HEK293 (cell line): ENCODE data around the gene GLIS1.

Source experiments
- GFI1B ChIP-seq: fragments of 450-650 bp; formaldehyde crosslinking; IDR thresholded peaks from 2 replicates; pipeline ENCODE4 v1.5.1; 2016; ENCODE audit warnings: missing biosample characterization, missing genetic modification characterization
- IKZF3 ChIP-seq: fragments of 450-650 bp; IDR thresholded peaks from 2 replicates; pipeline ENCODE4 v1.5.0; 2018; ENCODE audit warnings: missing biosample characterization, mild to moderate bottlenecking, missing genetic modification characterization, moderate library complexity
- SCRT2 ChIP-seq: fragments of 450-650 bp; formaldehyde crosslinking; IDR thresholded peaks from 2 replicates; pipeline ENCODE4 v1.5.1; 2016; ENCODE audit warnings: missing biosample characterization, missing genetic modification characterization
- ZBTB10 ChIP-seq: fragments of 450-650 bp; formaldehyde crosslinking; IDR thresholded peaks from 2 replicates; pipeline ENCODE4 v1.5.1; 2016; ENCODE audit warnings: missing biosample characterization, missing genetic modification characterization
- ZBTB26 ChIP-seq: fragments of 450-650 bp; formaldehyde crosslinking; optimal IDR thresholded peaks from 2 replicates; pipeline ENCODE3; 2016; ENCODE audit warnings: missing biosample characterization, mild to moderate bottlenecking, missing genetic modification characterization
- ZBTB49 ChIP-seq: fragments of 450-650 bp; formaldehyde crosslinking; IDR thresholded peaks from 2 replicates; pipeline ENCODE4 v1.5.1; 2016; ENCODE audit warnings: missing biosample characterization, missing genetic modification characterization, low read depth
- ZBTB8A ChIP-seq: fragments of 450-650 bp; formaldehyde crosslinking; IDR thresholded peaks from 2 replicates; pipeline ENCODE4 v1.5.1; 2016; ENCODE audit warnings: missing biosample characterization, missing genetic modification characterization
- ZEB2 ChIP-seq: fragments of 450-650 bp; formaldehyde crosslinking; IDR thresholded peaks from 2 replicates; pipeline ENCODE4 v1.5.1; 2016; ENCODE audit warnings: missing biosample characterization, missing genetic modification characterization
- ZNF18 ChIP-seq: fragments of 450-650 bp; formaldehyde crosslinking; IDR thresholded peaks from 2 replicates; pipeline ENCODE4 v1.5.1; 2016; ENCODE audit warnings: missing biosample characterization, missing genetic modification characterization
- ZNF211 ChIP-seq: fragments of 450-650 bp; formaldehyde crosslinking; IDR thresholded peaks from 2 replicates; pipeline ENCODE4 v1.5.1; 2016; ENCODE audit warnings: low read depth, missing biosample characterization, missing genetic modification characterization
- ZNF214 ChIP-seq: fragments of 450-650 bp; formaldehyde crosslinking; IDR thresholded peaks from 2 replicates; pipeline ENCODE4 v1.5.1; 2017; ENCODE audit warnings: missing biosample characterization, mild to moderate bottlenecking, missing genetic modification characterization, borderline replicate concordance
- ZNF274 ChIP-seq, 2 experiments: fragments of 200-500 bp in 1 of 2; fragments of 450-650 bp in 1 of 2; sonication (Bioruptor generic) in 1 of 2; formaldehyde crosslinking in 1 of 2; IDR thresholded peaks; 2 replicates each; pipeline versions ENCODE4 v1.5.1 to v1.6.1; 2014 to 2016; ENCODE audit warnings: borderline replicate concordance in 1 of 2, inconsistent platforms in 1 of 2, low read length in 1 of 2, missing biosample characterization in 1 of 2, missing genetic modification characterization in 1 of 2
- ZNF292 ChIP-seq: fragments of 450-650 bp; formaldehyde crosslinking; IDR thresholded peaks from 2 replicates; pipeline ENCODE4 v1.5.1; 2016; ENCODE audit warnings: low read depth, missing biosample characterization, missing genetic modification characterization, borderline replicate concordance
- ZNF335 ChIP-seq: fragments of 450-650 bp; formaldehyde crosslinking; conservative IDR thresholded peaks from 2 replicates; pipeline ENCODE4 v1.5.1; 2016; ENCODE audit warnings: missing biosample characterization, missing genetic modification characterization
- ZNF354C ChIP-seq: fragments of 450-650 bp; formaldehyde crosslinking; IDR thresholded peaks from 2 replicates; pipeline ENCODE4 v1.5.1; 2016; ENCODE audit warnings: missing biosample characterization, missing genetic modification characterization, low read depth, borderline replicate concordance
- ZNF530 ChIP-seq: fragments of 450-650 bp; formaldehyde crosslinking; IDR thresholded peaks from 2 replicates; pipeline ENCODE4 v1.5.1; 2016; ENCODE audit warnings: low read depth, missing biosample characterization, missing genetic modification characterization
- ZNF549 ChIP-seq: fragments of 450-650 bp; IDR thresholded peaks from 2 replicates; pipeline ENCODE4 v1.5.1; 2018; ENCODE audit warnings: missing biosample characterization, missing genetic modification characterization, mild to moderate bottlenecking, inconsistent platforms, moderate library complexity
- ZNF555 ChIP-seq: fragments of 450-650 bp; formaldehyde crosslinking; conservative IDR thresholded peaks from 2 replicates; pipeline ENCODE4 v1.5.1; 2017; ENCODE audit warnings: missing biosample characterization, mild to moderate bottlenecking, missing genetic modification characterization, inconsistent platforms
- ZNF561 ChIP-seq: fragments of 450-650 bp; IDR thresholded peaks from 2 replicates; pipeline ENCODE4 v1.5.1; 2018; ENCODE audit warnings: missing biosample characterization, missing genetic modification characterization, borderline replicate concordance
- ZNF600 ChIP-seq: fragments of 450-650 bp; formaldehyde crosslinking; IDR thresholded peaks from 2 replicates; pipeline ENCODE4 v1.5.1; 2016; ENCODE audit warnings: missing biosample characterization, missing genetic modification characterization
- ZNF626 ChIP-seq: fragments of 450-650 bp; sonication (Bioruptor Pico); formaldehyde crosslinking; IDR thresholded peaks from 2 replicates; pipeline ENCODE4 v1.5.1; 2018; ENCODE audit warnings: missing biosample characterization, missing genetic modification characterization, inconsistent platforms
- ZNF677 ChIP-seq: fragments of 450-650 bp; IDR thresholded peaks from 2 replicates; pipeline ENCODE4 v1.5.0; 2018; ENCODE audit warnings: missing biosample characterization, mild to moderate bottlenecking, missing genetic modification characterization, moderate library complexity
- ZNF768 ChIP-seq: fragments of 450-650 bp; formaldehyde crosslinking; IDR thresholded peaks from 2 replicates; pipeline ENCODE4 v1.5.1; 2018; ENCODE audit warnings: missing biosample characterization, mild to moderate bottlenecking, missing genetic modification characterization
- ZNF776 ChIP-seq: fragments of 450-650 bp; formaldehyde crosslinking; IDR thresholded peaks from 2 replicates; pipeline ENCODE4 v1.5.0; 2017; ENCODE audit warnings: missing biosample characterization, missing genetic modification characterization, borderline replicate concordance
- ZNF785 ChIP-seq: fragments of 450-650 bp; formaldehyde crosslinking; IDR thresholded peaks from 2 replicates; pipeline ENCODE4 v1.5.1; 2016; ENCODE audit warnings: missing biosample characterization, missing genetic modification characterization
- ZNF830 ChIP-seq: fragments of 450-650 bp; IDR thresholded peaks from 2 replicates; pipeline ENCODE4 v1.5.0; 2018; ENCODE audit warnings: missing biosample characterization, missing genetic modification characterization, low read depth, mild to moderate bottlenecking, moderate library complexity
- ZSCAN5A ChIP-seq: fragments of 450-650 bp; formaldehyde crosslinking; IDR thresholded peaks from 2 replicates; pipeline ENCODE4 v1.5.1; 2016; ENCODE audit warnings: missing biosample characterization, missing genetic modification characterization

The GLIS1 gene

GRCh38 chr1:53511933-53512806, 226.8 kb downstream of the GLIS1 start (continued):
- TF ChIP-seq ZNF768 (tag by site-specific recombination) (no peak), ZNF211 (tag by site-specific recombination) (no peak), ZNF626 (no peak), ZBTB10 (tag by site-specific recombination) (no peak), ZNF561 (tag by site-specific recombination) (peak; percentile 95), ZBTB8A (peak; percentile 9), ZBTB26 (no peak), ZNF335 (tag by site-specific recombination) (peak; percentile 95), ZEB2 (tag by site-specific recombination) (peak; percentile 64; the same call in 1 of the 2 replicates), ZBTB49 (no peak), ZNF600 (tag by site-specific recombination) (peak; percentile 41; the same call in 1 of the 2 replicates), ZNF214 (no peak), ZNF830 (tag by site-specific recombination) (no peak), ZNF292 (tag by site-specific recombination) (no peak), IKZF3 (tag by site-specific recombination) (peak; percentile 71), GFI1B (tag by site-specific recombination) (peak; percentile 4; the same call in 1 of the 2 replicates), ZNF555 (no peak), ZNF354C (tag by site-specific recombination) (no peak), ZNF785 (no peak), SCRT2 (tag by site-specific recombination) (no peak), ZNF274 (IDR thresholded peaks at IDR 0.05; ENCODE audit: low read length) (no peak), ZNF274 (tag by site-specific recombination; IDR thresholded peaks at IDR 0.05; ENCODE audit: borderline replicate concordance) (no peak), ZNF677 (tag by site-specific recombination) (no peak), ZNF18 (tag by site-specific recombination) (no peak; the same call in 1 of the 2 replicates), ZNF776 (tag by site-specific recombination) (no peak), ZNF549 (tag by site-specific recombination) (no peak), ZSCAN5A (tag by site-specific recombination) (no peak), ZNF530 (tag by site-specific recombination) (no peak)
